Nephron (organoid): ENCODE results near the gene HBQ1.
"Not testable (repeated sequence)": the region's sequence is repeated elsewhere in the genome, so short reads cannot be mapped to it uniquely, and the experiment has no call there.

ENCODE experiments used
- H3K27ac Mint-ChIP-seq, 3 experiments: 2 replicates each; pipeline ENCODE4 v1.8.0; 2020; ENCODE audit warnings: mixed read lengths in 3 of 3, mild to moderate bottlenecking in 2 of 3, moderate library complexity in 1 of 3
- H3K27me3 Mint-ChIP-seq: 2 replicates; pipeline ENCODE4 v1.8.0; 2021; ENCODE audit warnings: low read depth, mild to moderate bottlenecking, moderate library complexity, mixed read lengths
- H3K36me3 Mint-ChIP-seq: 2 replicates; pipeline ENCODE4 v1.8.0; 2020; ENCODE audit warnings: low read depth, mixed read lengths
- H3K4me1 Mint-ChIP-seq: 2 replicates; pipeline ENCODE4 v1.8.0; 2020; ENCODE audit warnings: mixed read lengths
- H3K4me3 Mint-ChIP-seq, 3 experiments: 2 replicates each; pipeline ENCODE4 v1.8.0; 2020; ENCODE audit warnings: mild to moderate bottlenecking in 3 of 3, mixed read lengths in 3 of 3, moderate library complexity in 2 of 3
- H3K9me3 Mint-ChIP-seq: 2 replicates; pipeline ENCODE4 v1.8.0; 2020; ENCODE audit warnings: mixed read lengths
- CTCF ChIP-seq, 3 experiments: fragments of 200-600 bp; sonication (generic); IDR thresholded peaks; one replicate each; pipeline ENCODE4 v1.5.0; 2021; ENCODE audit warnings: antibody characterized with exemption in 3 of 3; ENCODE audit not compliant: unreplicated experiment in 3 of 3

The HBQ1 gene

GRCh38 chr16:169014-169413, 11.2 kb upstream of the HBQ1 start:
- Mint-ChIP-seq H3K27me3 (peaks cover 79% of the 10 kb centered on the region), H3K27ac (no peak overlapping the region), H3K9me3 (peaks cover 2% of the 10 kb centered on the region), H3K4me3 (no peak overlapping the region), H3K4me1 (no peaks in the 10 kb centered on the region), H3K36me3 (no peaks in the 10 kb centered on the region)
- TF ChIP-seq CTCF (IDR thresholded peaks at IDR 0.05; ENCODE audit: unreplicated experiment in 3 of 3) = no peak

- not testable (repeated sequence) for H3K9me3 Mint-ChIP-seq, H3K27ac Mint-ChIP-seq, H3K36me3 Mint-ChIP-seq, H3K4me1 Mint-ChIP-seq
- H3K27me3 Mint-ChIP-seq = peaks cover 87% of the 10 kb centered on the region
- peak overlapping the region in 1 of 3 experiments; percentile 25 for H3K4me3 Mint-ChIP-seq
Measured at GRCh38 chr16:170088-170507, 10.2 kb upstream of the HBQ1 start.

GRCh38 chr16:170788-171187, 9.5 kb upstream of the HBQ1 start:
- Mint-ChIP-seq H3K27me3 (peaks cover 87% of the 10 kb centered on the region), H3K4me3 (no peak overlapping the region), H3K4me1 (no peaks in the 10 kb centered on the region), H3K36me3 (no peaks in the 10 kb centered on the region), H3K27ac (no peak overlapping the region), H3K9me3 (peaks cover 6% of the 10 kb centered on the region)
- no peak for TF ChIP-seq CTCF (IDR thresholded peaks at IDR 0.05; ENCODE audit: unreplicated experiment in 3 of 3)

- H3K27ac Mint-ChIP-seq, H3K4me3 Mint-ChIP-seq, H3K9me3 Mint-ChIP-seq, H3K36me3 Mint-ChIP-seq, H3K4me1 Mint-ChIP-seq: not testable (repeated sequence)
- peaks cover 80% of the 10 kb centered on the region for H3K27me3 Mint-ChIP-seq
Measured at GRCh38 chr16:172374-172941, 7.8 kb upstream of the HBQ1 start, which contains the start of gene HBA2. TSS of gene HBA2 (plus strand) at chr16:172876. CDS start at chr16:172913, 37 bp downstream.

- H3K27ac Mint-ChIP-seq, H3K9me3 Mint-ChIP-seq, H3K36me3 Mint-ChIP-seq, H3K4me3 Mint-ChIP-seq, H3K4me1 Mint-ChIP-seq: not testable (repeated sequence)
- peaks cover 80% of the 10 kb centered on the region for H3K27me3 Mint-ChIP-seq
Measured at GRCh38 chr16:173211-173854, 6.9 kb upstream of the HBQ1 start.

GRCh38 chr16:173928-174769, 6.1 kb upstream of the HBQ1 start:
- not testable (repeated sequence) for H3K4me1 Mint-ChIP-seq, H3K9me3 Mint-ChIP-seq, H3K36me3 Mint-ChIP-seq, H3K27ac Mint-ChIP-seq
- Mint-ChIP-seq H3K4me3 (peak overlapping the region in 2 of 3 experiments; percentile 29 to 58), H3K27me3 (peaks cover 80% of the 10 kb centered on the region)

- Mint-ChIP-seq H3K4me3 (no peak overlapping the region), H3K4me1 (peaks cover 6% of the 10 kb centered on the region), H3K9me3 (peaks cover 4% of the 10 kb centered on the region), H3K27me3 (peaks cover 79% of the 10 kb centered on the region), H3K36me3 (no peaks in the 10 kb centered on the region), H3K27ac (no peak overlapping the region)
- no peak for TF ChIP-seq CTCF (IDR thresholded peaks at IDR 0.05; ENCODE audit: unreplicated experiment in 3 of 3)
Measured at GRCh38 chr16:175011-175949, 5.0 kb upstream of the HBQ1 start.

GRCh38 chr16:176006-176405, 4.3 kb upstream of the HBQ1 start:
- H3K27me3 Mint-ChIP-seq = peaks cover 72% of the 10 kb centered on the region
- H3K27ac Mint-ChIP-seq, H3K4me1 Mint-ChIP-seq, H3K9me3 Mint-ChIP-seq, H3K4me3 Mint-ChIP-seq, H3K36me3 Mint-ChIP-seq: not testable (repeated sequence)

GRCh38 chr16:176477-177382, 3.5 kb upstream of the HBQ1 start, which contains the start of gene HBA1:
TSS of gene HBA1 (plus strand) at chr16:176680. CDS start at chr16:176717, 37 bp downstream.
- Mint-ChIP-seq H3K4me3 (peak within 1 kb of the TSS; percentile 17 to 46 (median 20)), H3K27me3 (peaks cover 68% of the 10 kb centered on the region)
- not testable (repeated sequence) for H3K9me3 Mint-ChIP-seq, H3K27ac Mint-ChIP-seq, H3K36me3 Mint-ChIP-seq, H3K4me1 Mint-ChIP-seq
